SU-DHL-6 (cell line): ENCODE results near the gene CCDC170.
"Not testable (repeated sequence)": the region's sequence is repeated elsewhere in the genome, so short reads cannot be mapped to it uniquely, and the experiment has no call there.

Source experiments
- H2AFZ ChIP-seq: fragments of 200-600 bp; sonication (generic); 2 replicates; pipeline ENCODE4 v1.6.1; 2014; ENCODE audit warnings: low read depth, mild to moderate bottlenecking, moderate library complexity, mixed read lengths, antibody characterized with exemption, low read length; ENCODE audit not compliant: severe bottlenecking
- H3F3A ChIP-seq: fragments of 200-600 bp; shearing (Covaris generic); 2 replicates; pipeline ENCODE4 v1.6.0; 2016; ENCODE audit warnings: antibody characterized with exemption, mild to moderate bottlenecking; ENCODE audit not compliant: insufficient read depth
- H3K27ac ChIP-seq: fragments of 200-600 bp; sonication (generic); 2 replicates; pipeline ENCODE4 v1.5.1; 2016; ENCODE audit warnings: low read depth, mild to moderate bottlenecking, low read length, moderate library complexity, mixed read lengths
- H3K27me3 ChIP-seq: fragments of 200-600 bp; sonication (generic), shearing (Covaris generic); 2 replicates; pipeline ENCODE4 v1.6.0; 2014; ENCODE audit warnings: mild to moderate bottlenecking, low read length
- H3K36me3 ChIP-seq: fragments of 200-600 bp; sonication (generic); 2 replicates; pipeline ENCODE4 v1.6.1; 2014; ENCODE audit warnings: mild to moderate bottlenecking, low read length, mixed read lengths
- H3K4me2 ChIP-seq: fragments of 300-600, 200-600 bp; shearing (Covaris generic), sonication (generic); 2 replicates; pipeline ENCODE4 v1.6.0; 2014; ENCODE audit warnings: low read length, low read depth, mild to moderate bottlenecking; ENCODE audit not compliant: poor library complexity, severe bottlenecking
- H3K4me3 ChIP-seq: fragments of 200-600 bp; sonication (generic); 2 replicates; pipeline ENCODE4 v1.5.1; 2014; ENCODE audit warnings: antibody characterized with exemption, low read length, mild to moderate bottlenecking, mixed read lengths; ENCODE audit not compliant: insufficient read depth, poor library complexity, severe bottlenecking
- H3K79me2 ChIP-seq: fragments of 200-600 bp; sonication (generic); 2 replicates; pipeline ENCODE4 v1.6.1; 2014; ENCODE audit warnings: mild to moderate bottlenecking, low read length, moderate library complexity; ENCODE audit not compliant: insufficient read depth
- H3K9ac ChIP-seq: fragments of 200-600 bp; sonication (generic); 2 replicates; pipeline ENCODE4 v1.7.0; 2014; ENCODE audit warnings: mild to moderate bottlenecking, low read length
- H3K9me2 ChIP-seq: fragments of 200-600 bp; sonication (generic); replicated peaks from 2 replicates; pipeline ENCODE4 v1.6.1; 2014; ENCODE audit warnings: low read length; ENCODE audit not compliant: insufficient read depth
- H3K9me3 ChIP-seq: fragments of 200-600 bp; sonication (generic); 2 replicates; pipeline ENCODE4 v1.6.1; 2014; ENCODE audit warnings: low read length, mixed read lengths; ENCODE audit not compliant: insufficient read depth
- H4K20me1 ChIP-seq: fragments of 200-600 bp; sonication (generic); 2 replicates; pipeline ENCODE4 v1.6.1; 2014; ENCODE audit warnings: low read depth, mild to moderate bottlenecking, antibody characterized with exemption, low read length, moderate library complexity, mixed read lengths
- EZH2phosphoT487 ChIP-seq: fragments of 200-600 bp; sonication (generic), shearing (Covaris generic); conservative IDR thresholded peaks from 2 replicates; pipeline ENCODE4 v1.6.1; 2018; ENCODE audit warnings: mild to moderate bottlenecking, antibody characterized with exemption, low read length, moderate library complexity, mixed read lengths
- TF ChIP-seq, protein P1 (sequence below): fragments of 200-600 bp; sonication (generic); IDR thresholded peaks from one replicate; pipeline ENCODE4 v1.5.1; 2017; ENCODE audit warnings: antibody characterized with exemption, mild to moderate bottlenecking, low read length, moderate library complexity; ENCODE audit not compliant: insufficient read depth, poor library complexity, severe bottlenecking

CCDC170 gene

DNA sequence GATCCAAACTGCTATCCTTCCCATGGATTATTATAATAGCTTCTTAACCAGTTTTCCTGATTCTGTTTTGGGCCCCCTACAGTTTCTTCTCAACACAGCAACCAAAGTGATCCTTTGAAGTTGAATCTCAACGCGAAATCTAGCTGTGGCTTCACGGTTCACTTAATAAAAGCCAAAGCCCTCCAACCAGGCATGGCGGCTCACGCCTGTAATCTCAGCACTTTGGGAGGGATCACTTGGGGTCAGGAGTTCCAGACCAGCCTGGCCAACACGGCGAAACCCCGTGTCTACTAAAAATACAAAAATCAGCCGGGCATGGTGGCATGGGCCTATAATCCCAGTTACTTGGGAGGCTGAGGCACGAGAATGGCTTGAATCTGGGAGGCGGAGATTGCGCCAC is 45.2 kb upstream of the CCDC170 start:
- Histone ChIP-seq H3K9me2 (no peaks in the 10 kb centered on the region), H3K79me2 (peaks cover 72% of the 10 kb centered on the region), H3K4me2 (no peak overlapping the region), H2AFZ (no peak overlapping the region), H4K20me1 (no peaks in the 10 kb centered on the region), H3F3A (no peaks in the 10 kb centered on the region), H3K9ac (no peak overlapping the region), H3K4me3 (no peak overlapping the region), H3K36me3 (peaks cover 3% of the 10 kb centered on the region; the same call in 1 of the 2 replicates), H3K9me3 (no peaks in the 10 kb centered on the region), H3K27ac (no peak overlapping the region), H3K27me3 (no peaks in the 10 kb centered on the region)
- TF ChIP-seq, protein P1, sequence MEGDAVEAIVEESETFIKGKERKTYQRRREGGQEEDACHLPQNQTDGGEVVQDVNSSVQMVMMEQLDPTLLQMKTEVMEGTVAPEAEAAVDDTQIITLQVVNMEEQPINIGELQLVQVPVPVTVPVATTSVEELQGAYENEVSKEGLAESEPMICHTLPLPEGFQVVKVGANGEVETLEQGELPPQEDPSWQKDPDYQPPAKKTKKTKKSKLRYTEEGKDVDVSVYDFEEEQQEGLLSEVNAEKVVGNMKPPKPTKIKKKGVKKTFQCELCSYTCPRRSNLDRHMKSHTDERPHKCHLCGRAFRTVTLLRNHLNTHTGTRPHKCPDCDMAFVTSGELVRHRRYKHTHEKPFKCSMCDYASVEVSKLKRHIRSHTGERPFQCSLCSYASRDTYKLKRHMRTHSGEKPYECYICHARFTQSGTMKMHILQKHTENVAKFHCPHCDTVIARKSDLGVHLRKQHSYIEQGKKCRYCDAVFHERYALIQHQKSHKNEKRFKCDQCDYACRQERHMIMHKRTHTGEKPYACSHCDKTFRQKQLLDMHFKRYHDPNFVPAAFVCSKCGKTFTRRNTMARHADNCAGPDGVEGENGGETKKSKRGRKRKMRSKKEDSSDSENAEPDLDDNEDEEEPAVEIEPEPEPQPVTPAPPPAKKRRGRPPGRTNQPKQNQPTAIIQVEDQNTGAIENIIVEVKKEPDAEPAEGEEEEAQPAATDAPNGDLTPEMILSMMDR: no peak
- no peak for TF ChIP-seq EZH2phosphoT487

DNA sequence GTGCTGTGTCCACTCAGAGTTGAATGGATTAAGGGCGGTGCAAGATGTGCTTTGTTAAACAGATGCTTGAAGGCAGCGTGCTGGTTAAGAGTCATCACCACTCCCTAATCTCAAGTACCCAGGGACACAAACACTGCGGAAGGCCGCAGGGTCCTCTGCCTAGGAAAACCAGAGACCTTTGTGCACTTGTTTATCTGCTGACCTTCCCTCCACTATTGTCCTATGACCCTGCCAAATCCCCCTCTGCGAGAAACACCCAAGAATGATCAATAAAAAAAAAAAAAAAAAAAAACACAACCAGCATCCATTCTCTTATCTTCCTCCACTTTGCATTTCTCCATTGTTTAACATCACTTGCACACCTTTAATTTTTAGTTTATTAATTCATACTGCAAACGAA is 42.9 kb upstream of the CCDC170 start:
- not testable (repeated sequence) for H2AFZ ChIP-seq, H3K27ac ChIP-seq
- H3K79me2 ChIP-seq: peaks cover 66% of the 10 kb centered on the region

DNA sequence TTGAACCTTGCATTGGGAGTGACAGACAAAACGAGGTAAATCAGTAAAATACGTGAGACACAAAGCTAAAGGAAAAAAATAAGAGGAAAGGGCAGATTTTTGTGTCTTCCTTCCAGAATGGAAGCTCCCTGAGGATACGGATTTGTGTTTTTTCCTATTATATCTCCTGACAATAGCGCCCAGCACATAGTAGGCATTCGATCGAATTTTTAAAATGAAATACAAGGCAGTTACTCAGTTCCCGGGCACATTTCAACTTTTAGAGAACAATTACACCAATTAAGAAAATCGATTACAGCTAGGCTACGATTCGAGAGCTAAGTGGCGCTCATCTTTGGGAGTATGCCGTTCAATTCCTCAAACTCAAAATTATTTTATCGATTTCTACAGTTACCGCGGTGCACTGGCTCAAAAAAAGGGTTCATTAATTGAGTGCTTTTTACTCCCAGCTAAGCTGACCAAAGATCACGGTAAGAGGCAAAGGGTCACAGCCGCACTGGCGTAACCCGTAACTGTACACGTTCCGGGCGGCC is 42.3 kb upstream of the CCDC170 start:
- Histone ChIP-seq H3K36me3 (no peaks in the 10 kb centered on the region), H3K4me3 (peak overlapping the region; percentile 96), H3K9me3 (no peaks in the 10 kb centered on the region), H3K27me3 (no peaks in the 10 kb centered on the region), H3K9ac (peak overlapping the region; percentile 80), H3F3A (no peaks in the 10 kb centered on the region), H2AFZ (peak overlapping the region; percentile 76), H3K79me2 (peaks cover 62% of the 10 kb centered on the region), H3K9me2 (no peaks in the 10 kb centered on the region), H4K20me1 (no peaks in the 10 kb centered on the region; the same call in 1 of the 2 replicates), H3K27ac (0 out of 2 replicates have a peak overlapping the region, but pooled peaks have one; percentile 8), H3K4me2 (peak overlapping the region; percentile 91)
- no peak for TF ChIP-seq EZH2phosphoT487
- TF ChIP-seq, protein P1: no peak

More for the DNA sequence above, 42.9 kb upstream of the CCDC170 start:
- H3F3A ChIP-seq, H3K36me3 ChIP-seq, H3K9me3 ChIP-seq, H4K20me1 ChIP-seq, H3K27me3 ChIP-seq, H3K9me2 ChIP-seq: not testable (repeated sequence)
- H3K4me2 ChIP-seq: peak overlapping the region; percentile 91
- peak overlapping the region; percentile 80 for H3K9ac ChIP-seq
- peak overlapping the region; percentile 96 for H3K4me3 ChIP-seq

GRCh38 chr6:151451950-151452749 is 41.7 kb upstream of the CCDC170 start, which contains the start of gene RMND1:
Gene RMND1, minus strand, starts transcription at chr6:151452126. Its CDS starts 6,315 bp downstream, at chr6:151445811.
- peaks cover 61% of the 10 kb centered on the region for H3K79me2 ChIP-seq
- TF ChIP-seq, protein P1: no peak
- no peak for TF ChIP-seq EZH2phosphoT487
- H3K27me3 ChIP-seq: no peaks in the 10 kb centered on the region
- no peaks in the 10 kb centered on the region; the same call in 1 of the 2 replicates for H4K20me1 ChIP-seq
- H3K9ac ChIP-seq: peak within 1 kb of the TSS; percentile 80
- peak within 1 kb of the TSS; percentile 91 for H3K4me2 ChIP-seq
- no peaks in the 10 kb centered on the region for H3K36me3 ChIP-seq
- no peaks in the 10 kb centered on the region for H3K9me2 ChIP-seq
- H2AFZ ChIP-seq: peak within 1 kb of the TSS; percentile 76
- peak within 1 kb of the TSS; percentile 62 for H3K27ac ChIP-seq
- H3K9me3 ChIP-seq: no peaks in the 10 kb centered on the region
- no peaks in the 10 kb centered on the region for H3F3A ChIP-seq
- peak within 1 kb of the TSS; percentile 96 for H3K4me3 ChIP-seq
